Right atrium auricular region (tissue), 2 donors: ENCODE data around the gene MRPS33. TPM values are rescaled to one million over a fixed set of nuclear protein-coding genes. Genes with fewer than 3 reads are reported as not detected.

ENCODE experiments used
- DNase-seq: peaks from one replicate; pipeline ENCODE4 v3.0.0-alpha.2; 2019; ENCODE audit warnings: low spot score
- H3K27ac ChIP-seq, 2 donors: fragments of 200-600 bp; sonication (generic); 1 replicate in 1 of 2; 2 replicates in 1 of 2; pipeline ENCODE4 v1.5.1; 2016 to 2019
- H3K27me3 ChIP-seq, 2 donors: fragments of 200-600 bp; sonication (generic); one replicate each; pipeline versions ENCODE4 v1.5.1 to v1.6.0; 2017 to 2019
- H3K36me3 ChIP-seq: fragments of 200-600 bp; sonication (generic); one replicate; pipeline ENCODE4 v1.5.1; 2016
- H3K4me1 ChIP-seq, 2 donors: fragments of 200-600 bp; sonication (generic); one replicate each; pipeline versions ENCODE4 v1.5.1 to v1.6.0; 2017 to 2019
- H3K4me3 ChIP-seq, 2 donors: fragments of 200-600 bp; sonication (generic); 1 replicate in 1 of 2; 2 replicates in 1 of 2; pipeline ENCODE4 v1.5.1; 2017 to 2019; ENCODE audit warnings: mild to moderate bottlenecking in 1 of 2, moderate library complexity in 1 of 2
- H3K9me3 ChIP-seq, 2 donors: fragments of 200-600 bp; sonication (generic); one replicate each; pipeline ENCODE4 v1.5.1; 2019
- CTCF ChIP-seq, 2 donors: fragments of 200-600 bp; sonication (generic); IDR thresholded peaks; one replicate each; pipeline ENCODE4 v1.5.1; 2019; ENCODE audit warnings: antibody characterized with exemption in 2 of 2
- total RNA-seq, 2 donors: library from RNA; depleted of rRNA; stranded (reverse); fragments of >200 nt; gene quantifications; one replicate each; pipeline ENCODE4 v1.1.0, GENCODE V29; 2016

Gene MRPS33
- total RNA-seq, 2 donors from 2014 or later = 36.1 to 47.4 TPM

DNA sequence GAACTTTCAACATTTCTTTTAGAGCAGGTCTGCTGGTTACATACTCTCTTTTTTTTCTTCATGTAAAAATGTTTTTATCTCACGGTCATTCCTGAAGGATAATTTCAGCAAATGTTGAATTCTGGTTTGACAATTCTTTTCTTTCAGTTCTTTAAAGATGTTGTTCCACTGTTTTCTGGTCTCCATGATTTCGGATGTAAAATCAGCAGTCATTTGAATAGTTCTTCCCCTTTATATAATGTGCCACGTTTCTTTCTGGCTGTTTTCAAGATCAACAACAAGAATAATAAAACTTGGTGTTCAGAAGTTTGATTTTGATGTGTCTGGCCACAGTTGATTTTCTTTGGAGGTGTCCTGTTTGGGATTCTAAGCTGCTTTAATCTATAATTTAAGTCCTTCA is 14.0 kb upstream of the MRPS33 start:
- no peak for TF ChIP-seq CTCF (IDR thresholded peaks at IDR 0.05)
- H3K27me3 ChIP-seq = no peaks in the 10 kb centered on the region

GRCh38 chr7:141027043-141027442 is 12.3 kb upstream of the MRPS33 start:
- Histone ChIP-seq H3K27ac (no peak overlapping the region), H3K4me3 (no peak overlapping the region), H3K4me1 (no peaks in the 10 kb centered on the region), H3K9me3 (peaks cover 0 to 12% of the 10 kb centered on the region in 2 donors), H3K27me3 (no peaks in the 10 kb centered on the region), H3K36me3 (no peaks in the 10 kb centered on the region)
- no peak for DNase-seq
- TF ChIP-seq CTCF (IDR thresholded peaks at IDR 0.05) = no peak

More for the DNA sequence above, 14.0 kb upstream of the MRPS33 start:
- H3K4me3 ChIP-seq = no peak overlapping the region
- H3K4me1 ChIP-seq = no peaks in the 10 kb centered on the region
- H3K9me3 ChIP-seq = peaks cover 0 to 12% of the 10 kb centered on the region in 2 donors
- H3K36me3 ChIP-seq = no peaks in the 10 kb centered on the region
- DNase-seq = no peak
- no peak overlapping the region for H3K27ac ChIP-seq

- no peak overlapping the region for H3K27ac ChIP-seq
- no peak for TF ChIP-seq CTCF (IDR thresholded peaks at IDR 0.05)
- no peaks in the 10 kb centered on the region for H3K4me1 ChIP-seq
- H3K4me3 ChIP-seq = no peak overlapping the region
- DNase-seq = no peak
- no peaks in the 10 kb centered on the region for H3K36me3 ChIP-seq
- H3K9me3 ChIP-seq = peaks cover 0 to 12% of the 10 kb centered on the region in 2 donors
- H3K27me3 ChIP-seq = no peaks in the 10 kb centered on the region
Observed at GRCh38 chr7:141024668-141025067, 9.9 kb upstream of the MRPS33 start.

DNA sequence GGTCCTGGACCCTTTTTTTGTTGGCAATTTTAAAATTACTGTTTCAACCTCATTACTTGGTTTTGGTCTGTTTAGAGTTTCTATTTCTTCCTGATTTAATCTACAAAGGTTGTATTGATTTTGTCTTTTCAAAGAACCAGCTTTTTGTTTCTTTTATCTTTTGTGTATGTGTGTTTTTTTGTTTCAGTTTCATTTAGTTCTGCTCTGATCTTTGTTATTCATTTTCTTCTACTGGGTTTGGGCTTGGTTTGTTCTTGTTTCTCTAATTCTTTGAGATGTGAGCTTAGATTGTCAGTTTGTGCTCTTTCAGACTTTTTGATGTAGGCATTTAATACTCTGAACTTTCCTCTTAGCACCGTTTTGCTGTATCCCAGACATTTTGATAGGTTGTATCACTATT is 8.5 kb upstream of the MRPS33 start:
- no peaks in the 10 kb centered on the region for H3K36me3 ChIP-seq
- no peak for DNase-seq
- no peak overlapping the region for H3K27ac ChIP-seq
- H3K4me1 ChIP-seq = no peaks in the 10 kb centered on the region
- peaks cover 0 to 12% of the 10 kb centered on the region in 2 donors for H3K9me3 ChIP-seq
- no peaks in the 10 kb centered on the region for H3K27me3 ChIP-seq
- no peak overlapping the region for H3K4me3 ChIP-seq
- TF ChIP-seq CTCF (IDR thresholded peaks at IDR 0.05) = no peak

DNA sequence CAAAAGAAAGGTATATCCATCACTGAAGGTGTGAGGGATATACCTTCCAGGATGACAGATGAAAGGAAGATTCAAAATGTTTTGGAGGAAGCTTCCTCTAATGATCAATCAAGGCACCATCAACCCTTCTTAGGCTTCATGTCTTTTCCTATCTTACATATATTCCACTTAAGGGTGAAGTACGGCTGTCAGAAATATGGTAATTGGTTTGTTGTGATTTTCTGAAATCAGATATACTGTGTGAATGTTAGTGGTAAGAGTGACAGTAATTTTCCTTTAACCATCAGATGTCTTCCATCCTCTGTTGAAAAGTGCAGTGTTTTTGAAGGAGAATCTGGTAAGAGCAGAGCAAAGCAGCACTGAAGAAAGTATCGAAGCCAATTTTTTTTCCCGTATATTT is 2.8 kb upstream of the MRPS33 start:
- H3K27me3 ChIP-seq = no peaks in the 10 kb centered on the region
- H3K4me3 ChIP-seq = no peak overlapping the region
- H3K27ac ChIP-seq = no peak overlapping the region
- peaks cover 0 to 10% of the 10 kb centered on the region in 2 donors for H3K4me1 ChIP-seq
- no peaks in the 10 kb centered on the region for H3K36me3 ChIP-seq
- no peak for DNase-seq
- peaks cover 0 to 5% of the 10 kb centered on the region in 2 donors for H3K9me3 ChIP-seq
- TF ChIP-seq CTCF (IDR thresholded peaks at IDR 0.05) = no peak

DNA sequence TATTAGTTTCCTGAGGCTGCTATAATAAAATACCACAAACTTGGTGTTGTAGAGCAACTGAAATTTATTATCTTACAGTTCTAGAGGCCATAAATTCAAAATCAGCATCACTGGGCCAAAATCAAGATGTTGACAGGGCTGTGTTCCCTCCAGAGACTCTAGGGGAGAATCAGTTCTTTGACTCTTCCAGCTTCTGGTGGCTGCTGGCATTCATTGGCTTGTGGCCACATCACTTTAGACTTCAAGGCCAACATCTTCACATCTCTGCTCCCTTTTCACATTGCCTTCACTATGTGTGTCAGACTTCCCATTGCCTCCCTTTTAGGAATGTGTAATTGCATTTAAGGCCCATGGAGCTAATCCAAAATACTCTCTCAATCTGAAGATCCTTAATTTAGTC is 1.6 kb upstream of the MRPS33 start:
- H3K27ac ChIP-seq = no peak overlapping the region
- H3K4me3 ChIP-seq = no peak overlapping the region
- TF ChIP-seq CTCF (IDR thresholded peaks at IDR 0.05) = no peak
- peaks cover 0 to 5% of the 10 kb centered on the region in 2 donors for H3K9me3 ChIP-seq
- H3K4me1 ChIP-seq = peaks cover 0 to 10% of the 10 kb centered on the region in 2 donors
- no peaks in the 10 kb centered on the region for H3K36me3 ChIP-seq
- DNase-seq = no peak
- no peaks in the 10 kb centered on the region for H3K27me3 ChIP-seq
